GM23338 (cell line): ENCODE data around the gene MMP17. TPM values are rescaled to one million over a fixed set of nuclear protein-coding genes. Genes with fewer than 3 reads are reported as not detected.
A peak's percentile ranks its signal among the peaks of the same experiment; 100 is the strongest.

Experiments
- ATAC-seq: fragments of 200-7000 bp; cut with Tn5 transposase; 3 replicates; pipeline ENCODE4 v1.9.1; 2020
- DNase-seq: peaks from one replicate; pipeline ENCODE4 v3.0.0-alpha.2; 2015; ENCODE audit warnings: low spot score
- H2AFZ ChIP-seq: fragments of 200-600 bp; sonication (generic); 2 replicates; pipeline ENCODE4 v1.8.0; 2016; ENCODE audit warnings: antibody characterized with exemption, mild to moderate bottlenecking, moderate library complexity
- H3F3A ChIP-seq: fragments of 200-600 bp; sonication (generic); replicated peaks from 2 replicates; pipeline ENCODE4 v1.8.0; 2017; ENCODE audit warnings: antibody characterized with exemption, mixed run types, low read depth
- H3K27ac ChIP-seq: fragments of 200-600 bp; sonication (generic); 2 replicates; pipeline ENCODE4 v1.6.1; 2016; ENCODE audit warnings: low read depth
- H3K27me3 ChIP-seq: fragments of 200-600 bp; sonication (generic); 2 replicates; pipeline ENCODE4 v1.8.0; 2016; ENCODE audit warnings: mild to moderate bottlenecking, mixed run types, moderate library complexity; ENCODE audit not compliant: insufficient read depth
- H3K36me3 ChIP-seq: fragments of 200-600 bp; sonication (generic); 2 replicates; pipeline ENCODE4 v1.8.0; 2016; ENCODE audit warnings: mild to moderate bottlenecking; ENCODE audit not compliant: insufficient read depth
- H3K4me1 ChIP-seq: fragments of 200-600 bp; sonication (generic); 2 replicates; pipeline ENCODE4 v1.8.0; 2016; ENCODE audit warnings: mild to moderate bottlenecking, moderate library complexity; ENCODE audit not compliant: insufficient read depth
- H3K4me2 ChIP-seq: fragments of 200-600 bp; sonication (generic); 2 replicates; pipeline ENCODE4 v1.7.1; 2017; ENCODE audit warnings: mixed run types
- H3K4me3 ChIP-seq: fragments of 200-600 bp; sonication (generic); 2 replicates; pipeline ENCODE4 v1.6.1; 2016; ENCODE audit warnings: mixed run types
- H3K79me2 ChIP-seq: fragments of 200-600 bp; sonication (generic); replicated peaks from 2 replicates; pipeline ENCODE4 v1.8.0; 2017; ENCODE audit warnings: mild to moderate bottlenecking; ENCODE audit not compliant: insufficient read depth
- H3K9me2 ChIP-seq: fragments of 200-600 bp; sonication (generic); 2 replicates; pipeline ENCODE4 v1.8.0; 2017; ENCODE audit not compliant: insufficient read depth
- H4K20me1 ChIP-seq: fragments of 200-600 bp; sonication (generic); replicated peaks from 2 replicates; pipeline ENCODE4 v1.8.0; 2017; ENCODE audit warnings: mild to moderate bottlenecking; ENCODE audit not compliant: insufficient read depth
- H3K27ac Mint-ChIP-seq: 2 replicates; pipeline ENCODE4 v1.8.0; 2020; ENCODE audit warnings: inconsistent platforms, mild to moderate bottlenecking, moderate library complexity, mixed read lengths
- H3K27me3 Mint-ChIP-seq: 3 replicates; pipeline ENCODE4 v1.8.0; 2022; ENCODE audit warnings: low read depth, mild to moderate bottlenecking, moderate library complexity, mixed read lengths, inconsistent platforms; ENCODE audit not compliant: insufficient read depth, poor library complexity
- H3K36me3 Mint-ChIP-seq: 3 replicates; pipeline ENCODE4 v1.8.0; 2021; ENCODE audit warnings: low read depth, mild to moderate bottlenecking, inconsistent platforms, moderate library complexity, mixed read lengths
- H3K4me1 Mint-ChIP-seq: 3 replicates; pipeline ENCODE4 v1.8.0; 2020; ENCODE audit warnings: mild to moderate bottlenecking, inconsistent platforms, mixed read lengths
- H3K4me3 Mint-ChIP-seq: 3 replicates; pipeline ENCODE4 v1.8.0; 2021; ENCODE audit warnings: moderate library complexity, mild to moderate bottlenecking, inconsistent platforms, mixed read lengths
- H3K9me3 Mint-ChIP-seq: 3 replicates; pipeline ENCODE4 v1.8.0; 2020; ENCODE audit warnings: moderate library complexity, mild to moderate bottlenecking, inconsistent platforms, mixed read lengths
- EZH2phosphoT487 ChIP-seq: fragments of 200-600 bp; sonication (generic); IDR thresholded peaks from one replicate; pipeline ENCODE4 v1.8.1; 2018; ENCODE audit warnings: antibody characterized with exemption; ENCODE audit not compliant: unreplicated experiment
- NANOG ChIP-seq: IDR thresholded peaks from 2 replicates; pipeline ENCODE4 v1.6.1; 2016; ENCODE audit warnings: antibody characterized with exemption, borderline replicate concordance
- POLR2AphosphoS5 ChIP-seq: IDR thresholded peaks from 2 replicates; pipeline ENCODE4 v1.6.1; 2016; ENCODE audit warnings: antibody characterized with exemption, low read depth
- ZNF462 ChIP-seq: fragments of 250-450 bp; sonication (Bioruptor Pico); IDR thresholded peaks from 2 replicates; pipeline ENCODE4 v1.5.0; 2020; ENCODE audit warnings: mild to moderate bottlenecking, moderate library complexity
- polyA plus RNA-seq: library from polyadenylated mRNA; unstranded; fragments of >200 nt; fragmentation: Nextera tagmentation; extraction: Ambion mirVana; gene quantifications from 2 replicates; pipeline ENCODE4 v1.2.1, GENCODE V29; 2016
- total RNA-seq: library from RNA; depleted of rRNA; stranded (reverse); fragments of >200 nt; shearing (Covaris generic); gene quantifications from 2 replicates; pipeline ENCODE4 v1.2.3, GENCODE V29; 2014
- TF ChIP-seq, protein P1 (sequence below), 2 experiments: fragments of 200-600 bp in 1 of 2; sonication (generic) in 1 of 2; conservative IDR thresholded peaks; 2 replicates each; pipeline versions ENCODE4 v1.5.1 to v1.6.1; 2016 to 2017; ENCODE audit warnings: antibody characterized with exemption in 2 of 2, low read depth in 2 of 2, mild to moderate bottlenecking in 2 of 2, moderate library complexity in 1 of 2

Gene MMP17
- total and polyA plus RNA-seq, 2 experiments from 2014 or later: 10.4 to 48.5 TPM

DNA sequence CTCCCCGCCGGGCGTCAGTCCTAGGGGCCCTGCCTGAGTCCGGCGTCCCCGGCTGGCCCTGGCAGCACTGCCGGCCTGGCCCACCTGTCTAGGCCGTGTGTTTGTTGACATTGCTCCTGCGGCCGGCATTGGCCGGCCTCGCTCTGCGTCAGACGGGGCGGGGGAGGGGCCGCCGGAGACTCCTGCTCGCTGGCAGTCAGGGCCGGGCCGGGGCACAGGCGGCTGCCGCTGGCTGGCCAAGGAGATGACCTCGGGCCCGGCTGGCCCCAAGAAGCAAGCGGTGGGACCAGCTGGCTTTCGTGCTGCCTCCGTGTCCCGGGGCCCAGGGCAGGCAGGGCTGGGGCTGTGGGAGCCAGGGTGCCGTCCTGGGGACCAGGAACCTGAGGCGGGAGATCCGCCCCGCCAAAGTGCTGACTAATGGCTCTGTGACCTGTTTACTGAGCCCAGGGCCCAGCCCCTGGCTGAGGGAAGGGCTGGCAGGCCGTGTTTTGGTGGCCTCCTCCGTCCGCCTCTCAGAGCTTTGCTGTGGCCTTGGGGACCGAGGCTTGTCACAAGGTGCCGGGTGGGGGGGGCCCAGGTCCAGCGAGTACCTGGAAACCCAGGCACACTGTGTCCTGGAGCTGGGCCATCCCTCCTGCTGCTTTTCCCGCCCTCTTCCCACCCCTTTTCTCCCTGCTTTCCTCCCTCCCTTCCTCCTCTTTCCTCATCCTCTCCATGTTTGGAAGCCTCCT, 68.1 kb downstream of the MMP17 start (continued):
- TF ChIP-seq ZNF462 (CRISPR knock-in tag): no peak
- no peak for TF ChIP-seq NANOG
- no peak for TF ChIP-seq EZH2phosphoT487
- TF ChIP-seq POLR2AphosphoS5: peak; percentile 27; the same call in 1 of the 2 replicates

- H3K9me2 ChIP-seq: no peaks in the 10 kb centered on the region
- ATAC-seq (no peak), DNase-seq (no peak)
- TF ChIP-seq, protein P1, sequence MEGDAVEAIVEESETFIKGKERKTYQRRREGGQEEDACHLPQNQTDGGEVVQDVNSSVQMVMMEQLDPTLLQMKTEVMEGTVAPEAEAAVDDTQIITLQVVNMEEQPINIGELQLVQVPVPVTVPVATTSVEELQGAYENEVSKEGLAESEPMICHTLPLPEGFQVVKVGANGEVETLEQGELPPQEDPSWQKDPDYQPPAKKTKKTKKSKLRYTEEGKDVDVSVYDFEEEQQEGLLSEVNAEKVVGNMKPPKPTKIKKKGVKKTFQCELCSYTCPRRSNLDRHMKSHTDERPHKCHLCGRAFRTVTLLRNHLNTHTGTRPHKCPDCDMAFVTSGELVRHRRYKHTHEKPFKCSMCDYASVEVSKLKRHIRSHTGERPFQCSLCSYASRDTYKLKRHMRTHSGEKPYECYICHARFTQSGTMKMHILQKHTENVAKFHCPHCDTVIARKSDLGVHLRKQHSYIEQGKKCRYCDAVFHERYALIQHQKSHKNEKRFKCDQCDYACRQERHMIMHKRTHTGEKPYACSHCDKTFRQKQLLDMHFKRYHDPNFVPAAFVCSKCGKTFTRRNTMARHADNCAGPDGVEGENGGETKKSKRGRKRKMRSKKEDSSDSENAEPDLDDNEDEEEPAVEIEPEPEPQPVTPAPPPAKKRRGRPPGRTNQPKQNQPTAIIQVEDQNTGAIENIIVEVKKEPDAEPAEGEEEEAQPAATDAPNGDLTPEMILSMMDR (conservative IDR thresholded peaks at IDR 0.05; ENCODE audit: low read depth in 2 of 2): no peak
- no peak for TF ChIP-seq NANOG
- Mint-ChIP-seq H3K4me1 (peaks cover 16% of the 10 kb centered on the region; the same call in 2 of the 3 replicates), H3K9me3 (no peaks in the 10 kb centered on the region; the same call in 2 of the 3 replicates), H3K4me3 (peak overlapping the region; percentile 82), H3K27me3 (peaks cover 9% of the 10 kb centered on the region), H3K27ac (0 out of 2 replicates have a peak overlapping the region, but pooled peaks have one; percentile 27), H3K36me3 (peaks cover 15% of the 10 kb centered on the region)
- no peaks in the 10 kb centered on the region; the same call in 1 of the 2 replicates for H3K36me3 ChIP-seq
- H3K4me2 ChIP-seq: peak overlapping the region; percentile 97
- H4K20me1 ChIP-seq: no peaks in the 10 kb centered on the region
- H3K79me2 ChIP-seq: peaks cover 39% of the 10 kb centered on the region
- peak overlapping the region; percentile 76 for H3K4me3 ChIP-seq
- peaks cover 13% of the 10 kb centered on the region for H3F3A ChIP-seq
- H2AFZ ChIP-seq: no peak overlapping the region
- H3K27ac ChIP-seq: peak overlapping the region; percentile 79
- H3K4me1 ChIP-seq: peaks cover 10% of the 10 kb centered on the region; the same call in 1 of the 2 replicates
- H3K27me3 ChIP-seq: no peaks in the 10 kb centered on the region
These were observed 68.6 kb downstream of the MMP17 start for GRCh38 chr12:131896811-131897270.
